A549 (cell line): Measurements from ENCODE around the gene ORC1.

Source experiments
- BCL3 ChIP-seq: fragments of >200 bp; sonication (Bioruptor Twin); formaldehyde crosslinking; IDR thresholded peaks from 3 replicates; pipeline ENCODE4 v1.6.1; 2016
- CTCF ChIP-seq: fragments of >200 bp; sonication (Bioruptor Twin); formaldehyde crosslinking; IDR thresholded peaks from 3 replicates; pipeline ENCODE4 v1.5.1; 2016
- EP300 ChIP-seq, 2 experiments: fragments of >200 bp; sonication (Bioruptor Twin); formaldehyde crosslinking; IDR thresholded peaks; 2 replicates in 1 of 2; 3 replicates in 1 of 2; pipeline ENCODE4 v1.6.1; 2016 to 2017
- MYC ChIP-seq: IDR thresholded peaks from 2 replicates; pipeline ENCODE4 v1.6.1; 2012; ENCODE audit warnings: mild to moderate bottlenecking, inconsistent platforms, low read length, improper control_type of control experiment, borderline replicate concordance
- POLR2A ChIP-seq: IDR thresholded peaks from 2 replicates; pipeline ENCODE4 v1.6.1; 2012; ENCODE audit warnings: mild to moderate bottlenecking, low read length
- RAD21 ChIP-seq, 2 experiments: fragments of >200 bp in 1 of 2; sonication (Bioruptor Twin) in 1 of 2; formaldehyde crosslinking in 1 of 2; IDR thresholded peaks in 1 of 2; conservative IDR thresholded peaks in 1 of 2; 2 replicates in 1 of 2; 3 replicates in 1 of 2; pipeline ENCODE4 v1.6.1; 2012 to 2018; ENCODE audit warnings: inconsistent platforms in 1 of 2
- SREBF2 ChIP-seq: fragments of 450-650 bp; IDR thresholded peaks from 2 replicates; pipeline ENCODE4 v1.6.1; 2014; ENCODE audit warnings: mild to moderate bottlenecking, moderate library complexity
- TF ChIP-seq, protein P1 (sequence below): fragments of 450-650 bp; IDR thresholded peaks from 2 replicates; pipeline ENCODE4 v1.6.1; 2014; ENCODE audit warnings: antibody characterized with exemption

DNA sequence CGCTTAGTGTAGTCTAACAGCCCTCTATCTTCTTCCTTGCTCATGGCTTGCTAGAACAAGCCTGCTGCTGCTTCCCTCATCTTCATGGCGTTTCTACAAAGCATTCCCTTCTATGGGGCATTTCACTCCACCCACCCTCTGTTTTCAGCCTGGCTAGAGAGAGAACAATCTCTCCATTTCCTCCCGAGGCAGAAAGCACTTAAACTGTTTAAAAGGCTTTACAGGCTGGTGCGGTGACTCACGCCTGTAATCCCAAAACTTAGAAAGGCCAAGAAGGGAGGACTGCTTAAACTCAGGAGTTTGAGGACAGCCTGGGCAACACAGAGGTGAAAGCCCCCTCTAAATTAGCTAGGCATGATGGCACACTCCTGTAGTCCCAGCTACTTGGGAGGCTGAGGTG lies 17.8 kb downstream of the ORC1 start:
- TF ChIP-seq RAD21 (conservative IDR thresholded peaks at IDR 0.05 in 1 of 2, IDR thresholded peaks at IDR 0.05 in 1 of 2), result no peak
- no peak for TF ChIP-seq CTCF
- no peak for TF ChIP-seq POLR2A
- no peak for TF ChIP-seq EP300 (IDR thresholded peaks at IDR 0.05)
- TF ChIP-seq, protein P1, sequence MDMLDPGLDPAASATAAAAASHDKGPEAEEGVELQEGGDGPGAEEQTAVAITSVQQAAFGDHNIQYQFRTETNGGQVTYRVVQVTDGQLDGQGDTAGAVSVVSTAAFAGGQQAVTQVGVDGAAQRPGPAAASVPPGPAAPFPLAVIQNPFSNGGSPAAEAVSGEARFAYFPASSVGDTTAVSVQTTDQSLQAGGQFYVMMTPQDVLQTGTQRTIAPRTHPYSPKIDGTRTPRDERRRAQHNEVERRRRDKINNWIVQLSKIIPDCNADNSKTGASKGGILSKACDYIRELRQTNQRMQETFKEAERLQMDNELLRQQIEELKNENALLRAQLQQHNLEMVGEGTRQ, result no peak
- TF ChIP-seq BCL3, result no peak
- no peak for TF ChIP-seq SREBF2
- TF ChIP-seq MYC, result no peak
